Measurements from ENCODE around the gene DNALI1.

DNA sequence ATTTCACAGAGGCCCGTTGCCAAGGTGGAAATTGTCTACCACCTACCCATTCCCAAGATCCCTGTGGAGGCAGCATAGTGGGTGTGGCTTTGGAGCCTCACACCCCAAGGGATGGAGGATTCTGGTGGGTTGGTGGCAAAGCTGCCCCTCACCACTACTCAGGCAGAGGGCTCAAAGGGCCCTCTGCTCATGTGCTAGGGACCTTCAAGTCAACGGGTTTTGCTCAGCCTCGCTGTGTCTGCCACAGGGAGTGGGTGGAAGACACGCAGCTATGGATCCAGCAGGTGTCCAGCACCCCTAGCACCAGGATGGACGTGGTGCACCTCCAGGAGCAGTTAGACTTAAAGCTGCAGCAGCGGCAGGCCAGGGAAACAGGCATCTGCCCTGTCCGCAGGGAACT lies 2.3 kb downstream of the DNALI1 start:
- TF ChIP-seq, protein P1, sequence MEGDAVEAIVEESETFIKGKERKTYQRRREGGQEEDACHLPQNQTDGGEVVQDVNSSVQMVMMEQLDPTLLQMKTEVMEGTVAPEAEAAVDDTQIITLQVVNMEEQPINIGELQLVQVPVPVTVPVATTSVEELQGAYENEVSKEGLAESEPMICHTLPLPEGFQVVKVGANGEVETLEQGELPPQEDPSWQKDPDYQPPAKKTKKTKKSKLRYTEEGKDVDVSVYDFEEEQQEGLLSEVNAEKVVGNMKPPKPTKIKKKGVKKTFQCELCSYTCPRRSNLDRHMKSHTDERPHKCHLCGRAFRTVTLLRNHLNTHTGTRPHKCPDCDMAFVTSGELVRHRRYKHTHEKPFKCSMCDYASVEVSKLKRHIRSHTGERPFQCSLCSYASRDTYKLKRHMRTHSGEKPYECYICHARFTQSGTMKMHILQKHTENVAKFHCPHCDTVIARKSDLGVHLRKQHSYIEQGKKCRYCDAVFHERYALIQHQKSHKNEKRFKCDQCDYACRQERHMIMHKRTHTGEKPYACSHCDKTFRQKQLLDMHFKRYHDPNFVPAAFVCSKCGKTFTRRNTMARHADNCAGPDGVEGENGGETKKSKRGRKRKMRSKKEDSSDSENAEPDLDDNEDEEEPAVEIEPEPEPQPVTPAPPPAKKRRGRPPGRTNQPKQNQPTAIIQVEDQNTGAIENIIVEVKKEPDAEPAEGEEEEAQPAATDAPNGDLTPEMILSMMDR (IDR thresholded peaks at IDR 0.05): no peak
- TF ChIP-seq POLR2A (IDR thresholded peaks at IDR 0.05): no peak
- no peak for TF ChIP-seq POLR2AphosphoS5 (IDR thresholded peaks at IDR 0.05)
